ENCODE results near the gene SMIM21. TPM values are rescaled to one million over a fixed set of nuclear protein-coding genes. Genes with fewer than 3 reads are reported as not detected.

The SMIM21 gene
- total and polyA plus RNA-seq, 9 donors = not detected

DNA sequence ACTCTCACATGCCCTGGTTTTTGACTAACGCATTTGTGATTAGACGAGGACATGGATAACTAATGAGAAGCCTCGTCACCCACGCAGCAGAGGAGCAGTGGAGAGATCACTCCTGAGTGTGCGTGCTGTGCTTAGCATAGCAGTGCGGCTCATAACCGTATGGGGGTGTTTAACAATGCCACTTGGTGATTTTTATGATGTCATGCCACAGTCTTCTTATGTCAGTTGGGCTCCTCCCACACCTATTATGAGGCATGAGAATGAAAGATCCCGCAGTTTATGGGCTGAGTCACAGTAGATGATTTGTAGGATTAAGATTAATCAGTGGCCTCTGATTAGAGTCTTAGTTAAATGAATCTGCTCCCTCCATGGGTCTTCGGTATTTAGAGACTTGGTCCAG is 2.5 kb upstream of the SMIM21 start:
- H3K4me3 ChIP-seq (ENCODE audit: low read length) = no peak overlapping the region
- WGBS (ENCODE audit: insufficient coverage) = 93% methylated on average over 3 of the region's 9 CpGs
- no peak for DNase-seq

DNA sequence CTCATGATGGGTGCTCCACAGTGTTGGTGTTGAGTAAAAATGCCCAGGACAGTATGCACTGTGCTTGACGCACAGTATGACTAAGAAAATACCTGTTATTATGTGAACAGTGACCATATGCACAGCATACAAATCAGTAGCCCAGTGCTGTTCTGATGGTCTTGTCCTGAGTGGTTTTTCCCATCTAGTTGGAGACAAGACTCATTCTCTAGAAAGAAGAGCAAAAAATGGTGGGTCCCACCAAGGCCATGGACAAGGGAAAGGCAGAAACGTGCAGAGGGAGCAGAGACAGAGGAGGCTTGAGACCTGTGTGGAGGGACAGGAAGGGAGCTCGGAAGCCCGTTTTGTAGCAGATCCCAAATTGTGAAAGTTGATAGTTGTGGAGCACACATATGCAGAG is 987 bp upstream of the SMIM21 start:
- H3K27ac ChIP-seq (ENCODE audit: low read length) = no peak overlapping the region
- no peaks in the 10 kb centered on the region for H3K4me1 ChIP-seq (ENCODE audit: control insufficient read depth, insufficient read depth, low read length)
- WGBS (ENCODE audit: insufficient coverage) = 86% methylated on average over 2 of the region's 4 CpGs
- H3K27me3 ChIP-seq (ENCODE audit: control insufficient read depth, insufficient read depth, low read length) = no peaks in the 10 kb centered on the region
- H3K36me3 ChIP-seq (ENCODE audit: control insufficient read depth, insufficient read depth, low read length) = no peaks in the 10 kb centered on the region
- no peaks in the 10 kb centered on the region for H3K9me3 ChIP-seq (replicated peaks; ENCODE audit: control insufficient read depth, low read depth, low read length)
- DNase-seq = no peak
- no peak overlapping the region for H3K4me3 ChIP-seq (ENCODE audit: low read length)

More for the DNA sequence above, 2.5 kb upstream of the SMIM21 start:
- Histone ChIP-seq H3K36me3 (ENCODE audit: control insufficient read depth, insufficient read depth, low read length) (no peaks in the 10 kb centered on the region), H3K4me1 (ENCODE audit: control insufficient read depth, insufficient read depth, low read length) (no peaks in the 10 kb centered on the region), H3K27me3 (ENCODE audit: control insufficient read depth, insufficient read depth, low read length) (no peaks in the 10 kb centered on the region), H3K9me3 (replicated peaks; ENCODE audit: control insufficient read depth, low read depth, low read length) (no peaks in the 10 kb centered on the region), H3K27ac (ENCODE audit: low read length) (no peak overlapping the region)

DNA sequence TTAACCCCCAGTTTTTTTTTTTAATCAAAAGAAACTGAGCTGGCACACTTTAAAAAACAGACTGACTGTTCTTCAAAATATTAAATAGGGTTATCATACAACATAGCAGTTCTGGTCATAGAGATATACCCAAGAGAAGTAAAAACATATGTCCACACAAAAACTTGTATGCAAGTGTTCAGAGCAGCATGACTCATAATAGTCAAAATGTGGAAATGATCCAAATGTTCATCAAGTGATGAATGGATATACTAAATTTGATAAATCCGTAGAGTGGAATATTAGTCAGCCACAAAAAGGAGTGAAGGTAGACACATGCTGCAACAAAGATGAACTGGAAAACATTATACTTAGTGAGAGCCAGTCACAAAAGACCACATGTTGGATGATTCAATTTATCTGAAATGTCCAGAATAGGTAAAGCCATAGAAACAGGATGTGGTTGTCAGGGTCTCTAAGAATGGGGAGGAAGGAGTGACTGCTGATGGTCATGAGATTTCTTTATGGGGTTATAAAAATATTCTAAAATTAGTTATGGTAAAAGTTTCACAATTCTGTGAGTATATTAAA is 5.1 kb downstream of the SMIM21 start:
- no CpG with 5 or more reads among the region's 1 CpG for WGBS (ENCODE audit: insufficient coverage)
- Histone ChIP-seq H3K27me3 (ENCODE audit: control insufficient read depth, insufficient read depth, low read length) (no peaks in the 10 kb centered on the region), H3K4me1 (ENCODE audit: control insufficient read depth, insufficient read depth, low read length) (no peaks in the 10 kb centered on the region)

DNA sequence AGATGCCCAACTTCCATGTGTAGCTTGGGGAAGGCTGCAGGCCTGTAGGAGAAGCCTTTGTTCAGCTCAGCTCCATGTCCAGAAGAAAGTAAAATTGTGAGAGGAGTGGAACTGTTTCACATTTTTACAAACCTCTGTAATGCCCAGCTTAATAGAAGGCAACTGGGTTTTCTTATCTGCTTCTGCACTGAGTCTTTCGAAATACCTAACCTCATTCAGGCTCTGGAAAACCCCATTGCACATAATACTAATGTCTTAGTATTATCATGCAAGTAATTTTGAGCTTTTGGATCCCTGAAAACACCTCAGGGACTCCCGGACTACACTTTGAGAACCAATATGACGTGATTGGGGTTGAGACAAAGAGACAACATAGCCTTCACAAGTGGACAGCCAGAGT is 5.8 kb downstream of the SMIM21 start:
- H3K4me3 ChIP-seq (ENCODE audit: low read length) = no peak overlapping the region
- H3K27ac ChIP-seq (ENCODE audit: low read length) = no peak overlapping the region
- H3K36me3 ChIP-seq (ENCODE audit: control insufficient read depth, insufficient read depth, low read length) = no peaks in the 10 kb centered on the region
- peaks cover 5% of the 10 kb centered on the region for H3K9me3 ChIP-seq (replicated peaks; ENCODE audit: control insufficient read depth, low read depth, low read length)
- 96% methylated on average over 2 of the region's 3 CpGs for whole genome bisulfite sequencing (ENCODE audit: insufficient coverage)
- no peak for DNase-seq
- no peaks in the 10 kb centered on the region for H3K27me3 ChIP-seq (ENCODE audit: control insufficient read depth, insufficient read depth, low read length)
- H3K4me1 ChIP-seq (ENCODE audit: control insufficient read depth, insufficient read depth, low read length) = no peaks in the 10 kb centered on the region

More for the DNA sequence above, 5.1 kb downstream of the SMIM21 start:
- H3K36me3 ChIP-seq (ENCODE audit: control insufficient read depth, insufficient read depth, low read length) = no peaks in the 10 kb centered on the region
- H3K9me3 ChIP-seq (replicated peaks; ENCODE audit: control insufficient read depth, low read depth, low read length) = peaks cover 5% of the 10 kb centered on the region
- H3K4me3 ChIP-seq (ENCODE audit: low read length) = no peak overlapping the region
- no peak for DNase-seq
- H3K27ac ChIP-seq (ENCODE audit: low read length) = no peak overlapping the region

DNA sequence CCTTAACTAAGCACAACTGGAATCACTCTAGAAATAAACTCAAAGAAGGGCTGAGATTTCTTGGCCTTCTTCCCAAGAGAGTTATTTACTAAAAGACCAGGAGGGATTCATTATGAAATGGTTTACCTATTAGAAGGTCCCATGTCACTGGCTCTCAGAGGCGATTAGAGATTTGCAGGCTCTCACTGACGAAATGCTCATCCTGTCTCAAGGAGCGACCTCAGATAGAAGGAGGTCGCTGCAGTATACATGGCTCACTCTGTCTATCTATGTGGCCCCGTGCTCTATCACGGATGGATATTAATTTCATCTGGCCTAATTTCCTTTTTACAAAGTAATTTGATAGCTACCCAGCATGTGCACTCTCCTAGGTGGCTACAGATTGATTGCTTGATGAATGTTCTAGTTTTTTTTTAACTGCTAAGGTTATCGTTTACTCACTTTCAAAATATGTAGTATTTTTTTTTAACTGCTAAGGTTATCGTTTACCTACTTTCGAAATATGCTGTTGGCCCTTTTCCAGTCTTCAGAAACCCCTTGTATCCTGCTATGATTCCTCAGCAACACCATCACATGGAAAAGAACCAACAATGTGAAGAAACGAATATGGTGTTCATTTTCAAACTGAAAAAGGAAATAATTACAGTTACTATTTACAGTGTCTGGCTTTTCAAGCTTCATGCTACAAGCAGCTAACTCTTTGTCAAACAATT is 9.1 kb downstream of the SMIM21 start:
- no peaks in the 10 kb centered on the region for H3K4me1 ChIP-seq (ENCODE audit: control insufficient read depth, insufficient read depth, low read length)
- no peak overlapping the region for H3K27ac ChIP-seq (ENCODE audit: low read length)
- H3K27me3 ChIP-seq (ENCODE audit: control insufficient read depth, insufficient read depth, low read length) = no peaks in the 10 kb centered on the region
- H3K36me3 ChIP-seq (ENCODE audit: control insufficient read depth, insufficient read depth, low read length) = no peaks in the 10 kb centered on the region
- H3K9me3 ChIP-seq (replicated peaks; ENCODE audit: control insufficient read depth, low read depth, low read length) = peaks cover 5% of the 10 kb centered on the region
- WGBS (ENCODE audit: insufficient coverage) = 66% methylated on average over 3 of the region's 10 CpGs
- DNase-seq = no peak
- no peak overlapping the region for H3K4me3 ChIP-seq (ENCODE audit: low read length)

DNA sequence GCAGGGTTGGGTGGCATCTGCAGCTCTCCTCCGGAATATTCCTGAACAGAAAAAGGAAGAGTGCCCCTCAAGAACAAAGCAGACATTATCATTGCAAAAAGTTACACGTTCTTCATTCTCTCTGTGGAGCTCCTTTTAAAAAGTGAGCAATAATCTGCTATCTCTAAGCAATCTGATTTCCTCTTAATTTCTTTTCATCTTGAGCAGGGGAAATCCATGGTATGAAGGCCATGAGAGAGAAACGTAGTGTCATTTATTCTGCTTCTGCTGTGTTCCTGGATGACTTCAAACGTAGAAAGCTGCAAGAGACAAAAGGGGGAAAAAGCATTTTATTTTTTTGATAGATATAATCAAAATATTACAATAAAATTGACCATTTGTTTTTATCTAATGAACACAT is 16.9 kb downstream of the SMIM21 start:
- H3K9me3 ChIP-seq (replicated peaks; ENCODE audit: control insufficient read depth, low read depth, low read length) = no peaks in the 10 kb centered on the region
- H3K27ac ChIP-seq (ENCODE audit: low read length) = no peak overlapping the region
- no peaks in the 10 kb centered on the region for H3K36me3 ChIP-seq (ENCODE audit: control insufficient read depth, insufficient read depth, low read length)
- WGBS (ENCODE audit: insufficient coverage) = 100% methylated on average over 1 of the region's 4 CpGs
- H3K4me1 ChIP-seq (ENCODE audit: control insufficient read depth, insufficient read depth, low read length) = peaks cover 15% of the 10 kb centered on the region
- no peak for DNase-seq
- H3K4me3 ChIP-seq (ENCODE audit: low read length) = no peak overlapping the region
- H3K27me3 ChIP-seq (ENCODE audit: control insufficient read depth, insufficient read depth, low read length) = peaks cover 2% of the 10 kb centered on the region

DNA sequence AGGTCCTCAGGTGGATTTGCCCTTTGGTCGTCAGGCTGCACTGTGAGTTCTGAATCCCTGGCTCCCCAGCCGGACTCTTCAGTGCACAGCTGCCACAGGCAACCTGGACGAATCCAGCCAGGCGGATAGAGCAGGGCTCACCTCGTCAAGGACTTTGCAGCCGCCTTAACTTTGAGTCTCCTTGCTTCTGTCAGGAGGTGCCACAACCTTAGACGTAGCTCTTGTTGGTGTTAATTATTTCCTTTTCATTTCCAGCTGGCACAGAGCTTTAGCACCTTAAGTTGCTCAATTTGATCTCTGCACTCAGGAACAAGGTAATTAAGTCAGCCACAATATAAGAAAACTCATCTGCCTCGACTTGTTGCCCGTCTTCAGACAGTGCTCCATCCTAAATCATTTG is 17.7 kb downstream of the SMIM21 start:
- no peak for DNase-seq
- H3K27ac ChIP-seq (ENCODE audit: low read length) = no peak overlapping the region
- H3K4me3 ChIP-seq (ENCODE audit: low read length) = no peak overlapping the region
- no peaks in the 10 kb centered on the region for H3K36me3 ChIP-seq (ENCODE audit: control insufficient read depth, insufficient read depth, low read length)
- no peaks in the 10 kb centered on the region for H3K9me3 ChIP-seq (replicated peaks; ENCODE audit: control insufficient read depth, low read depth, low read length)
- peaks cover 3% of the 10 kb centered on the region for H3K27me3 ChIP-seq (ENCODE audit: control insufficient read depth, insufficient read depth, low read length)
- WGBS (ENCODE audit: insufficient coverage) = 86% methylated on average over 4 of the region's 9 CpGs
- H3K4me1 ChIP-seq (ENCODE audit: control insufficient read depth, insufficient read depth, low read length) = peaks cover 15% of the 10 kb centered on the region

DNA sequence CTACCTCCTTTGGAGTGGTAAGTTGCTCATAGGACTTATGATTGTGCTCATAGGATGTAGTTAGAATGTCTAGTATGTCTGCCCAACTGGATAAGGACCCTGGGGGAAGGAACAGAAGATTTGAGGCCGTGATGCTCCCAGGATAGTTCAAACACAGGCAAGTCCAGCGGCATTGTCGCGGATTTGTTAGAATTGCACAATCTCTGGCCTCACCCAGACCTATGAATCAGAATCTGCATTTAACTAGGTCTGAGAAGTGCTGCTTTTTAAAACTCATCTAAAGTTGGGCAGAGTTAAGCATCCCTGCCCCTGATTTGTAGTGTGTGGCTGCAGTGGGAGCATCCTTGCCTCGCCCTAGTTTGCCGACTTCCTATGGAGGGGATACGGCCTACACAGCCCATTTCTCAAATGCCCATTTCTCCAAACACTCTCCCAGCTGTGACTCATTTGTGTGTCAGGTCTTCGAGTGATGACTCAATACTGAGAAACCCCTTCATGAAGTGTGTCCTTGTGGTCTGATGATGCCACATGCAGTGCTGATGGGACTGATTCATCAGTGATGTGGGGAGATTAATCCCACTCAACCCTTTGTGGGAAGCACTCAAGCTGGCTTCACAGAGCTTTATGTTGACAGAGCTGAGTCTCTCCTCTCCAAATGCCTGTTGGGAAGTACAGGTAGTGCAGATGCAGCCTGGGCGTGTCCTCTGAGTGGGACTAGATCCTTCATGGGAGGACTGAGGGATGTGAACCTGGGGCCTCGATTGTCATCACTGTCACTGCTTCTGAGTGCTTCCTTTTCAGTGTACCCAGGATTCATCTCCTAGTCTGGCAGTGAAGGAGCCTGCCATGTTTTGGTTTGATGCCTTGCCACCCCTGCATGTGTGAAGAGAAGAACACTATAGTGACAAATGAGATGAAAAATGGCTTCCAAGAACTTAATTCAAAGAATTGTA is 18.7 kb downstream of the SMIM21 start:
- no peak overlapping the region for H3K27ac ChIP-seq (ENCODE audit: low read length)
- no peaks in the 10 kb centered on the region for H3K9me3 ChIP-seq (replicated peaks; ENCODE audit: control insufficient read depth, low read depth, low read length)
- H3K4me3 ChIP-seq (ENCODE audit: low read length) = no peak overlapping the region
- no peak for DNase-seq
- 73% methylated on average over 4 of the region's 10 CpGs for WGBS (ENCODE audit: insufficient coverage)
- peaks cover 15% of the 10 kb centered on the region for H3K4me1 ChIP-seq (ENCODE audit: control insufficient read depth, insufficient read depth, low read length)
- H3K36me3 ChIP-seq (ENCODE audit: control insufficient read depth, insufficient read depth, low read length) = no peaks in the 10 kb centered on the region
- peaks cover 3% of the 10 kb centered on the region for H3K27me3 ChIP-seq (ENCODE audit: control insufficient read depth, insufficient read depth, low read length)

DNA sequence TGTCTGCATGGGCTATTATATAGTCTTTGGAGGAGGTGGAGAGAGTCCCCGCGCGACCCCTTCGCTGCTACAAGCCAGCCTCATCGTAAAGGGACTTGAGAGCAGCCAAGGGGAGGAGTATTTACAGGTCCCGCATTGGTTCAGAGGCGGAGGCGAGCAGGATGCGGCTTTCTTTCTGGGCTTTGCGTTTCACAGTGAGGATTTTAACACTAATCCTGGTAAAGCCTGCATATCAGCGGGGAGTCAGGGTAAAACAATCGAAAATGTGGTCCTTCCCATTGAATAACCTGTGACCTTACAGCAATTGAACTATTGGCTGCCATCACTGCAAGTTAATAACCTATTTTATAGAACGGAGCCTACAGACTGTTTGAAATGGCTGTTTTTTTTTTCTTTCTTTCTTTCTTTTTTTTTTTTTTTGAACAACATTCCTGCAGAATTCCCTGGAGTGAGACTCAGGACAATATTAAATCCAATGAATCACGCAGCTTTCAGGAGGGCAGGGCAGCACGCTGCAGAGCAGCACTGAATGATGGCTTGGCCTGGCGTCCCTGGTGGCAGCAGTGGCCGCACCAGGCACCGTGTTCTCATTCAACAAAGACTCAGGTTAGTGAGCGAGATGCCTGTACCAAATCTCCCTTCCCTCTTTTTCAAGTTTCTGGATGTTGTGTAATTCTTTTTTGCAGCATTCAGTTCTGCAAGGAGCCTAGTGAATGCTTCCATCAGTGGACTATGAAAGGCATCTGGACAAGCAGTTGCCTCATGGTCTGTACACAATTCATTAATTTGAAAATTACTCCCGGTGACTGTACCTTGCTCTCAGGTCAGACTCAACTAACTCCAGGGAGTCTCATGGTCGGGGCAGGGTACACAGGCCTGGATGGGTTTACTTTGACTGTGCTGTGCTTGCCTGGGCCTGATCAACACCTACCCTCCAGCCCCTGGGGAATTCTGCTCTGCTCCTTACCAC is 19.8 kb downstream of the SMIM21 start:
- H3K4me1 ChIP-seq (ENCODE audit: control insufficient read depth, insufficient read depth, low read length) = peaks cover 15% of the 10 kb centered on the region
- no peaks in the 10 kb centered on the region for H3K9me3 ChIP-seq (replicated peaks; ENCODE audit: control insufficient read depth, low read depth, low read length)
- no peak overlapping the region for H3K27ac ChIP-seq (ENCODE audit: low read length)
- H3K36me3 ChIP-seq (ENCODE audit: control insufficient read depth, insufficient read depth, low read length) = no peaks in the 10 kb centered on the region
- no peak overlapping the region for H3K4me3 ChIP-seq (ENCODE audit: low read length)
- DNase-seq = peak; percentile 59
- 22% methylated on average over 15 of the region's 21 CpGs for WGBS (ENCODE audit: insufficient coverage)
- H3K27me3 ChIP-seq (ENCODE audit: control insufficient read depth, insufficient read depth, low read length) = peaks cover 3% of the 10 kb centered on the region

Measured in muscle of leg (tissue), 11 donors.